ENCODE measurements around the gene CMIP. TPM values are rescaled to one million over a fixed set of nuclear protein-coding genes. Genes with fewer than 3 reads are reported as not detected.

CMIP gene
- total RNA-seq, 1 donor, result 15.7 TPM

GRCh38 chr16:81480606-81481206, 36.1 kb downstream of the CMIP start:
- no peak for TF ChIP-seq CTCF (IDR thresholded peaks at IDR 0.05; ENCODE audit: insufficient read depth, low read length)
- H3K4me3 ChIP-seq (ENCODE audit: low read depth, low read length), result no peak overlapping the region
- no peak for DNase-seq (ENCODE audit: low read depth)

GRCh38 chr16:81481207-81481821, 36.7 kb downstream of the CMIP start:
- no peak overlapping the region for H3K4me3 ChIP-seq (ENCODE audit: low read depth, low read length)
- no peak for DNase-seq (ENCODE audit: low read depth)
- TF ChIP-seq CTCF (IDR thresholded peaks at IDR 0.05; ENCODE audit: insufficient read depth, low read length), result no peak

GRCh38 chr16:81482329-81483063, 37.9 kb downstream of the CMIP start:
- H3K4me3 ChIP-seq (ENCODE audit: low read depth, low read length), result no peak overlapping the region

GRCh38 chr16:81483064-81483969, 38.7 kb downstream of the CMIP start:
- DNase-seq (ENCODE audit: low read depth), result peak; percentile 49
- no peak overlapping the region for H3K4me3 ChIP-seq (ENCODE audit: low read depth, low read length)
- TF ChIP-seq CTCF (IDR thresholded peaks at IDR 0.05; ENCODE audit: insufficient read depth, low read length), result no peak

More at GRCh38 chr16:81482329-81483063, 37.9 kb downstream of the CMIP start:
- TF ChIP-seq CTCF (IDR thresholded peaks at IDR 0.05; ENCODE audit: insufficient read depth, low read length), result no peak
- no peak for DNase-seq (ENCODE audit: low read depth)

GRCh38 chr16:81483970-81484595, 39.5 kb downstream of the CMIP start:
- no peak for DNase-seq (ENCODE audit: low read depth)
- no peak for TF ChIP-seq CTCF (IDR thresholded peaks at IDR 0.05; ENCODE audit: insufficient read depth, low read length)
- H3K4me3 ChIP-seq (ENCODE audit: low read depth, low read length), result no peak overlapping the region
